HG03159 (cell line): ENCODE data around the gene ARX.

Experiments used
- ATAC-seq: cut with Tn5 transposase; IDR thresholded peaks from one replicate; pipeline ENCODE4 v1.9.1; 2021; ENCODE audit warnings: mild to moderate bottlenecking, moderate library complexity; ENCODE audit not compliant: unreplicated experiment

Gene ARX

GRCh38 chrX:25001808-25002660, 13.7 kb downstream of the ARX start:
- no peak for ATAC-seq

GRCh38 chrX:24999511-24999910, 16.3 kb downstream of the ARX start:
- ATAC-seq, result no peak

- ATAC-seq, result no peak
Observed at GRCh38 chrX:24996096-24996709, 19.6 kb downstream of the ARX start.

- no peak for ATAC-seq
Observed at GRCh38 chrX:24993879-24994278, 21.9 kb downstream of the ARX start.

- ATAC-seq, result no peak
Observed at GRCh38 chrX:24990535-24990934, 25.2 kb downstream of the ARX start.

- no peak for ATAC-seq
Observed at GRCh38 chrX:24988314-24988713, 27.5 kb downstream of the ARX start.

GRCh38 chrX:24987731-24988130, 28.0 kb downstream of the ARX start:
- ATAC-seq, result no peak

- no peak for ATAC-seq
Observed at GRCh38 chrX:24985120-24985519, 30.6 kb downstream of the ARX start.

GRCh38 chrX:24983931-24984330, 31.8 kb downstream of the ARX start:
- ATAC-seq, result no peak

GRCh38 chrX:24982306-24982965, 33.3 kb downstream of the ARX start:
- ATAC-seq, result no peak

- ATAC-seq, result no peak
Observed at GRCh38 chrX:24981030-24981429, 34.7 kb downstream of the ARX start.

GRCh38 chrX:24979081-24979480, 36.7 kb downstream of the ARX start:
- ATAC-seq, result no peak

GRCh38 chrX:24969812-24970211, 46.0 kb downstream of the ARX start:
- no peak for ATAC-seq

GRCh38 chrX:24965372-24965771, 50.4 kb downstream of the ARX start:
- no peak for ATAC-seq

- ATAC-seq, result no peak
Observed at GRCh38 chrX:24963823-24964222, 51.9 kb downstream of the ARX start.

- no peak for ATAC-seq
Observed at GRCh38 chrX:24961809-24962208, 54.0 kb downstream of the ARX start.

GRCh38 chrX:24956828-24957227, 58.9 kb downstream of the ARX start:
- no peak for ATAC-seq

- ATAC-seq, result no peak
Observed at GRCh38 chrX:24955372-24955930, 60.3 kb downstream of the ARX start.

- ATAC-seq, result no peak
Observed at GRCh38 chrX:24954732-24955131, 61.0 kb downstream of the ARX start.
